Measurements from ENCODE around the gene ILKAP. TPM values are rescaled to one million over a fixed set of nuclear protein-coding genes. Genes with fewer than 3 reads are reported as not detected.

The ILKAP gene
- total and polyA plus RNA-seq, 11 donors: 12.4 to 41.7 (median 24.0) TPM

GRCh38 chr2:238137885-238138284, 65.6 kb downstream of the ILKAP start:
- WGBS, 4 donors: 52 to 75% (median 67%) methylated on average over 9 to 13 of the region's 13 CpGs
- Histone ChIP-seq H3K27me3 (no peaks in the 10 kb centered on the region), H3K27ac (peak overlapping the region in 11 of 12 donors; percentile 73 to 96 (median 86)), H3K4me3 (no peak overlapping the region), H3K9me3 (no peaks in the 10 kb centered on the region), H3K4me1 (peaks cover 0 to 54% (median 22%) of the 10 kb centered on the region in 12 donors), H3K36me3 (peaks cover 0 to 8% (median 0%) of the 10 kb centered on the region in 9 donors)
- TF ChIP-seq POLR2A (IDR thresholded peaks at IDR 0.05): no peak
- intact Hi-C loops (cut with DNase I): loop anchor here in 3 of 10 donors (5.0 kb wide), 3 partner anchors 76 to 281 kb away; partner anchors contain the start of genes RAMP1 (in 1 of the 3) and SCLY (in 1 of the 3)
- DNase-seq: no peak
- ATAC-seq: peak in 1 of 4 donors; percentile 5

GRCh38 chr2:238136820-238137537, 66.5 kb downstream of the ILKAP start:
- DNase-seq (peak in 3 of 5 donors; percentile 47 to 67 (median 61)), ATAC-seq (peak in 3 of 4 donors; percentile 10 to 23 (median 17))
- Histone ChIP-seq H3K27me3 (no peaks in the 10 kb centered on the region), H3K9me3 (no peaks in the 10 kb centered on the region), H3K36me3 (peaks cover 0 to 8% (median 0%) of the 10 kb centered on the region in 9 donors), H3K27ac (peak overlapping the region in 9 of 12 donors; percentile 23 to 93 (median 40)), H3K4me3 (no peak overlapping the region), H3K4me1 (peaks cover 0 to 46% (median 21%) of the 10 kb centered on the region in 12 donors)
- intact Hi-C loops (cut with DNase I): loop anchor here in 3 of 10 donors (5.0 kb wide), 3 partner anchors 75 to 280 kb away; partner anchors contain the start of genes RAMP1 (in 1 of the 3) and SCLY (in 1 of the 3)
- TF ChIP-seq CTCF (IDR thresholded peaks at IDR 0.05) (no peak), POLR2A (IDR thresholded peaks at IDR 0.05) (no peak)
- WGBS, 4 donors: 33 to 41% (median 38%) methylated on average over 14 of the region's 14 CpGs

GRCh38 chr2:238135601-238136150, 67.8 kb downstream of the ILKAP start:
- no peak overlapping the region for H3K27ac ChIP-seq
- ATAC-seq (no peak), DNase-seq (peak in 2 of 5 donors; percentile 13 to 32)
- intact Hi-C loops (cut with DNase I): loop anchor here in 3 of 10 donors (5.0 kb wide), 3 partner anchors 73 to 278 kb away; partner anchors contain the start of genes RAMP1 (in 1 of the 3) and SCLY (in 1 of the 3)
- no peaks in the 10 kb centered on the region for H3K27me3 ChIP-seq
- WGBS, 4 donors: 83 to 85% (median 84%) methylated on average over 15 of the region's 15 CpGs
- no peak overlapping the region for H3K4me3 ChIP-seq
- TF ChIP-seq POLR2A (IDR thresholded peaks at IDR 0.05): no peak
- no peaks in the 10 kb centered on the region for H3K9me3 ChIP-seq
- no peaks in the 10 kb centered on the region for H3K36me3 ChIP-seq
- H3K4me1 ChIP-seq: peaks cover 0 to 38% (median 18%) of the 10 kb centered on the region in 12 donors

DNA sequence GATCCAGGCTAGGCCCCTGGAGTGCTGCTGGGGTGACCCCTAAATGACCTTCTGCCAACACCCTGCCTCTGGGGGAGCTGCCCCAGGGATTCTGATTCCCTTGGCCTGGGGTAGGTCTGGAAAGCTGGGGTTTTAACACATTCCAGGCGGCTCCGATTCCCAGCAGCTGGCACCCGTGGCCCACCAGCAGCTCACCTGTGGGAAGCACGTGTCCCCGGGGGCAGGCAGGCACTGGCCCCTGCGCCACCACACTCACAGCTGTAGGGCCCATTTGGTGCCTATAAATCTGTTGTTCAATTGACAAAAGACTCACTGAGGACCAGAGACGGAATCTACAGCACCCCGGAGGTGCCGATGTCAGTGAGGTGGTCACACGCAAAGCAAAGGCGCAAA, 69.1 kb downstream of the ILKAP start:
- WGBS, 4 donors: 89 to 95% (median 93%) methylated on average over 7 to 11 of the region's 11 CpGs
- TF ChIP-seq CTCF (IDR thresholded peaks at IDR 0.05): no peak
- no peak for TF ChIP-seq POLR2A (IDR thresholded peaks at IDR 0.05)
- H3K36me3 ChIP-seq: no peaks in the 10 kb centered on the region
- no peak for ATAC-seq
- H3K27me3 ChIP-seq: no peaks in the 10 kb centered on the region
- intact Hi-C loops (cut with DNase I): no loop called here
- no peak overlapping the region for H3K27ac ChIP-seq
- no peak overlapping the region for H3K4me3 ChIP-seq
- H3K9me3 ChIP-seq: no peaks in the 10 kb centered on the region
- DNase-seq: peak in 2 of 5 donors; percentile 13 to 40
- peaks cover 0 to 30% (median 15%) of the 10 kb centered on the region in 12 donors for H3K4me1 ChIP-seq
